GM23248 (cell line): Measurements from ENCODE around the gene MFSD2B.

ENCODE experiments used
- EZH2 ChIP-seq: fragments of 200-600 bp; sonication (generic); IDR thresholded peaks from 2 replicates; pipeline ENCODE4 v1.6.1; 2018; ENCODE audit warnings: antibody characterized with exemption, mild to moderate bottlenecking; ENCODE audit not compliant: insufficient read depth, poor library complexity, severe bottlenecking
- EZH2phosphoT487 ChIP-seq: fragments of 200-600 bp; sonication (generic); IDR thresholded peaks from 2 replicates; pipeline ENCODE4 v1.6.1; 2018; ENCODE audit warnings: antibody characterized with exemption, moderate library complexity, mild to moderate bottlenecking, low read depth; ENCODE audit not compliant: insufficient read depth

DNA sequence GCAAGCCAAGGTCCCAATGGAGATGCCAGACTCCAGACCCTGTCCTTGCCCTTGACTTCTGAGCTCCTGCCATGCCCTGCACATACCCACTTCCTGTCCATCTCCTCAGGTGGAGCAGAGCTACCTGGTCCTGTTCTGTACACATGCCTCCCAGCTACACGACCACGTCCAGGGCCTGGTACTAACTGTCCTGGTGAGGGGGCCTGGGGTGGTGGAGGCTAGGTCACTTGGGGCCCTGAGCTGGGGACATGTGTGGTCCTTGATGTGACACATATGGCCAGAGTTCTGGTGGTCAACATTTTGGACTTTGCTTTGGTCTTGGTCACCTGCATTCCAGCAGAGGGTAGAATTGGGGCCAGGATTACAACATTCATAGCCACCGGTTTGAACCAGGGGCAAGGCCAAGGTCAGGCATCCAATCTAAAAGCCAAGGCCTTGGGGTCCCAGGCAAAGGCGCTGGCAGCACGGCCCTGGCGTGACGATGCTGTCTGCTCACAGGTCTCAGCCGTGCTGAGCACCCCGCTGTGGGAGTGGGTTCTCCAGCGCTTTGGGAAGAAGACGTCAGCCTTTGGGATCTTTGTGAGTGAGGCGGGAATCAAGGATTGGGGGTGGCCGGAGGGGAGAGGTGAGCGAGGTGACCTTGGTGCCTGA is 12.6 kb downstream of the MFSD2B start:
- TF ChIP-seq EZH2 (no peak), EZH2phosphoT487 (no peak)
